A549 treated with AZD2906 at 1 μM for 4 hours (cell line): ENCODE results near the gene MAGED2. TPM values are rescaled to one million over a fixed set of nuclear protein-coding genes. Genes with fewer than 3 reads are reported as not detected.

Experiments
- total RNA-seq: library from RNA; stranded (reverse); fragments of 200-300 nt; extraction: Qiagen RNA extraction; gene quantifications from 5 replicates; pipeline ENCODE4 v1.2.3, GENCODE V29; 2022

Gene MAGED2
- total RNA-seq: 74.4 to 87.8 TPM (median 83.2 TPM) in 5 replicates

GRCh38 chrX:54807524-54808108, at the start of gene MAGED2:
Gene MAGED2 (plus strand): TSS chrX:54807745. CDS start chrX:54809332, 1,587 bp downstream.

GRCh38 chrX:54798137-54798536, 9.4 kb upstream of the MAGED2 start, which contains the start of gene ITIH6:
Gene ITIH6 (minus strand): TSS chrX:54798255. CDS start chrX:54798210, 45 bp downstream.

Other genes with a start within 250 kb of the MAGED2 start
- gene ITIH6, start 9.5 kb upstream of the MAGED2 start, total RNA-seq: 0.02 TPM in 1 of 5 replicates, not detected in the others
- 0.46 to 0.66 TPM (median 0.63 TPM) in 5 replicates for gene TRO, start 113.1 kb downstream of the MAGED2 start, total RNA-seq
- gene PFKFB1, start 186.4 kb downstream of the MAGED2 start, total RNA-seq: 0.05 to 0.10 TPM (median 0.07 TPM) in 5 replicates
- 27.3 to 32.4 TPM (median 30.3 TPM) in 5 replicates for gene APEX2, start 192.6 kb downstream of the MAGED2 start, total RNA-seq
- not detected in 5 replicates for gene ALAS2, start 223.2 kb downstream of the MAGED2 start, total RNA-seq